OCI-M2 (cell line): ENCODE data around the gene CSKMT.
"Not testable (repeated sequence)": the region's sequence is repeated elsewhere in the genome, so short reads cannot be mapped to it uniquely, and the experiment has no call there.

Source experiments
- DNase-seq: peaks from one replicate; lab custom pipeline; 2025; ENCODE audit not compliant: unreplicated experiment; lab: John Stamatoyannopoulos, UW

CSKMT gene

DNA sequence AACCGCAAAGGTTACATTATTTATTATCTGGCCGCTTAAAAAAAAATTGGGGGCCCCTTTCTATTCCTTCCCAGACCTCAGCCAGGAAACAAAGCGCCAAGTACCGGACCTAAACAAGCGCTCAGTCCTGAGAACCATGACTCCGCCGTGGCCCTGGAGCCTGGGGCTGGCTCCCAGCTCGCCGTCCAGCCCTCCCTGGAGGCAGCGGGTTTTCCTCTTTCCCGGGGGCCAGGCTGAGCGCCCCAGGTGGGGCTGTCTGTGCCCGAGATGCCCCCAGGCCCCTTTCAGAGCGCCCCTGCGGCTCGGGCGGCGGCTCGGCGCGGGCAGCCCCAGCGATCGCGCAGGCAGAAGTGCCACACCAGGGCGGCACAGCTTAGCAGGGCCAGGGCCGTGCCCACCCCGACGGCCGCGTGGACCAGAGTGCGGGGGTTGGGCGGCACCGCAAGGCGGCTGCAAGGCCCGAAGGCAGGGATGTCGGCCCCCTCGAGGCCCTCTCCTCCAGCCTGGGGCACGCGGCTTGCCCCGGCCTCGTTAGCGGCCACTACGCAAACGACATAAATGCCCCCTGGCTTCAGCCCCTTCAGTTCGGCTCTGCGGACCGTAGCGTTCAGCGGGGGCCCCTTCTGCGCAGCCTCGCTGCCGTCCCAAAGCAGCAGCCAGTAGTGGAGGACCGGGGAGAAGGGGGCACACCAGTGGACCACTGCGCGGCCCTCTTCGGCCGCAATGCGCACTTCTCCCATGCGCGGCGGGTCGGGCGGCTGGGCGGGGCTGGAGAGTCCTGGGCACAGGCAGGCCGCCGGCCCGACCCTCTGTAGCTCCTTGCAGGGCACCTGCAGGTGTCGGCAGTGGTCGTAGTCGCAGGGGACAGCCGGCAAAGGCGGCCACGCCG is 22.6 kb downstream of the CSKMT start:
- no peak for DNase-seq

DNA sequence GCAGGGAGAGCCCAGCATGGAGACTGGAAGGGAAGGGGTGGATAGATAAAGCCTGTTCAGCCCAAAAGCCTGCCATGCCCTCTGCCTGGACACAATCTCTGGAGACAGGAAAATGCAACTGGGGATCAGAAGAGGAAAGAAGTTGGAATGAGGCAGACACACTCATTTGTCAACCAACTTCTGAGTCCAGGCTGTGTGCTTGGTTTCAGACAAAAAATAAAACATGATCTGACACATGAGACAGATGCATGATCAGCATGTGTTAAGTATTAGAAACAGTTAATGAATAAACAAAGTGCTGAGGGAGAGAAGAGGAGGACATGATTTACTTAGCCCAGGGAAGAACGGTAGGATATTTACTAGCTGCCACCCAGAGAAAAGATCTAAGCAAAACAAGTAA is 23.4 kb downstream of the CSKMT start:
- no peak for DNase-seq

DNA sequence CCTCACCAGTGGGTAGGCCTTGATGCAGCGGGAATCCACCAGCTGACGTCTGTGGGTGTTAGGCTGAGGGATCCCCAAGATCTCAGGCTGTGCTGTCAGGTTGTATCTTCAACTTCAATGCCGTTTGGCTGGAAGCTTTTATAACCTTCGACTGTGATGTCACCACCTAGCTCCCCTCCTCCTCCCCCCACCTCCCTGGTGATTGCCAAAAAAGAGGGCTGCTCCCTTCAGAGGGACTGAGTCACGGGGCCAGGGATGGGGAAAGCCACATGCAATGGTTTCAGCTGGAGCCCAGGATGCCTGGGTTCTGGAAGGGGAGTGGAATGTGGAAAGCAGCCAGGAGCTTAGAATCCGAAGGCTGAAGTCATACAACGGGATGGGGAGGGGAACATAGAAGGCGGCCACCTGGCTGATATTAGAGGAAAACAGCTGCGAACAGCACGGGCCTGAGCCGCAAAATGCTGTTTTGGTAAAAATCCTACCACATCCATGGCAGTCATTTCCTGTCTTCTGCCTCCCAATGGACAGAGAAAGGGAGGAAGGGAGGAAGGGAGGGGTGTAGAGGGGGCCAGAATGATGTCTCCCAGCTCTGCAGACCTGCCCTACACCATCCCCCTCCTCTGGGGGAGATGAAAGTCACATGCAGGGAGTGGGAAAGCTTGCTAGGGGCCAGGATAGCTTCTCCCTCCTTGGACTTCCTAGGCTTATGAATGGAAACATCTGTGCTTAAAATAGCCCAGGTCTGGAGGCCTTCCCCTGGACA is 24.5 kb downstream of the CSKMT start, which contains the start of gene LRRN4CL:
TSS of gene LRRN4CL (minus strand) at position 110 of the 763 bp plus-strand sequence. CDS start 1,022 bp downstream, outside the sequence.
- no peak for DNase-seq

DNA sequence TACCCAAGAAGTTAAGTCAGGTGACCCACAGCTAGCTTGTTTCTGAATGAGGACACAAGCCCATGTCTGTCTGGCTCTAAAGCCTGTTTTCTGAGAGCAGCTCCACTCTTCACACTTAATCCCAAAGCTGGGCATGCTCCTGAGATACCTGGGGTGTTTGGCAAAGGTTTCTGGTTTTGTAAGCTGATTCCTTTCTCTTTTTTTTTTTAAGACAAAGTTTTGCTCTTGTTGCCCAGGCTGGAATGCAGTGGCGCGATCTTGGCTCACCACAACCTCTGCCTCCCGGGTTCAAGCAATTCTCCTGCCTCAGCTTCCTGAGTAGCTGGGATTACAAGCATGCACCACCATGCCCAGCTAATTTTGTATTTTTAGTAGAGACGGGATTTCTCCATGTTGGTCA is 28.5 kb downstream of the CSKMT start:
- DNase-seq = not testable (repeated sequence)

DNA sequence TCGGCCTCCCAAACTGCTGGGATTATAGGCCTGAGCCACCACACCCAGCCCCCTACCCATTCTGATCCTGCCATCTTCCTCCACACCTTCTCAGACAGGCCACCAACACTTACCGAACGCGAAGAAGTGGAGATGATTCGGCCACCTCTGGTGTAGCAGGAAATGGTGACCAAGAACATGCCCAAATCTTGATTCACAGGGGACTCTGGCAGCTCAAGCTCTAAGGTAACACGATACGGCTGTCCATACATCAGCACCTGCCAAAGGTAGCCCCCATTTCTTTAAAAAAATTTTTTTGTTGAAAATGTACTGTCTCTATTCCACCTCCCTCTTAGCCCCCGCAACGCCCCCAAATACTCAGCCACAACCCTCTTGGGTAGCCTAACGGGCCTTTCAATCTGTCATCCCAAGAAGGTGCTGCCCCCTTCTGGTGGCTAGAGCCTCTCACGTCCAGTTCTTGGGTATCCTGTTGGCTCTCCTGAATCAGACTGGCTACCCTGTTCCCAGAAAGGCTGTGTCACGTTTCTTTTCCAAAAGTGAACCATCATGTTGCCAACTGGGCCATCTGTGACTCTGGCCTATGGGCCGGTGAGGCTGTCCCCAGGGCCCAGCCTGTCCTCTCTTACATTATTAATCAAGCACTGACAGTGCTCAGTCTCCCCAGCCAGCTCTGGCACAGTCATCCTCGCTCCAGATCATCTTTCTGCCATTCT is 29.5 kb downstream of the CSKMT start:
- DNase-seq = no peak

DNA sequence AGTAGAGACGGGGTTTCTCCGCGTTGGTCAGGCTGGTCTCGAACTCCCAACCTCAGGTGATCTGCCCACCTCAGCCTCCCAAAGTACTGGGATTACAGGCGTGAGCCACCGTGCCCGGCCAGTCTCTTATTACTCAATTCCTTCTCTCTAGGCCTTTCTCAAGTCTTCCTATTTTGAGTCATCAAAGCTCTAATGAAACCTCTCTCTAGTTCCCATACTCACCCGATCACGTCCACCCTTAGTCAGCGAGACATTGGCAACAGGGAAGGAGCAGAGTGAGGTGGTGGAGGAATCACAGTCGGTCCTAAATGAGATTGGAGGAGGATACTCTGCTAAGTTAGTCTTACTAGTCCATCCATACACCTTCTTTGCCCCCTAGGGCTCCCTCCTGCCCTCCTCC is 37.1 kb downstream of the CSKMT start:
- DNase-seq = no peak

DNA sequence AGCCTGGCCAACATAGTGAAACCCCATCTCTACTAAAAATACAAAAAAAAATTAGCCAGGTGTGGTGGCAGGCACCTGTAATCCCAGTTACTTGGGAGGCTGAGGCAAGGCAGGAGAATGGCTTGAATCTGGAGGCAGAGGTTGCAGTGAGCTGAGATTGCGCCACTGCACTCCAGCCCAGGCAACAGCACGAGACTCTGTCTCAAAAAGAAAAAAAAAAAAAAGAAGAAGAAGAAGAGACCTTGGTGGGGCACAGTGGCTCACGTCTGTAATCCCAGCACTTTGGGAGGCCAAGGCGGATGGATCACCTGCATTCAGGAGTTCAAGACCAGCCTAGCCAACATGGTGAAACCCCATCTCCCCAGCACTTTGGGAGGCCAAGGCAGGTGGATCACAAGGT is 38.8 kb downstream of the CSKMT start:
- DNase-seq = not testable (repeated sequence)

DNA sequence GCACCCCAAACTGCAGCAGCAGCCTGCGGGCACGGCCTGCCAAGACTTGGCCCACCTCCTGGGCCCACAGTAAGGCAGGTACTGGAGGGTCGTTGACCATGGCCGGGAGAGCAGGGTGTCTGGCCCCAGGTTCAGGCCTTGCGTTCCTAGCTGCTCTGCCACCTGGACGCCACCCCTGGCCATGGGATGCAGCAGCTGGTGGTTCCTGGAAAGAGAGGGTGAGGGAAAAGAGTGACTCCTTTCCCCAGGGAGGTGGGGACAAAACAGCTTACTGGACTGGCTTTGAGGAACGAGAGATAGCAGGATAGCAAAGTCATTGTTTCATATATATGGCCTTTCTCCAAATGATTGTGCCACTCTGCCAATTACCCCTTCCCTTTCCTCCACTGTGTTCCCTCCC is 40.3 kb downstream of the CSKMT start:
- DNase-seq = no peak

DNA sequence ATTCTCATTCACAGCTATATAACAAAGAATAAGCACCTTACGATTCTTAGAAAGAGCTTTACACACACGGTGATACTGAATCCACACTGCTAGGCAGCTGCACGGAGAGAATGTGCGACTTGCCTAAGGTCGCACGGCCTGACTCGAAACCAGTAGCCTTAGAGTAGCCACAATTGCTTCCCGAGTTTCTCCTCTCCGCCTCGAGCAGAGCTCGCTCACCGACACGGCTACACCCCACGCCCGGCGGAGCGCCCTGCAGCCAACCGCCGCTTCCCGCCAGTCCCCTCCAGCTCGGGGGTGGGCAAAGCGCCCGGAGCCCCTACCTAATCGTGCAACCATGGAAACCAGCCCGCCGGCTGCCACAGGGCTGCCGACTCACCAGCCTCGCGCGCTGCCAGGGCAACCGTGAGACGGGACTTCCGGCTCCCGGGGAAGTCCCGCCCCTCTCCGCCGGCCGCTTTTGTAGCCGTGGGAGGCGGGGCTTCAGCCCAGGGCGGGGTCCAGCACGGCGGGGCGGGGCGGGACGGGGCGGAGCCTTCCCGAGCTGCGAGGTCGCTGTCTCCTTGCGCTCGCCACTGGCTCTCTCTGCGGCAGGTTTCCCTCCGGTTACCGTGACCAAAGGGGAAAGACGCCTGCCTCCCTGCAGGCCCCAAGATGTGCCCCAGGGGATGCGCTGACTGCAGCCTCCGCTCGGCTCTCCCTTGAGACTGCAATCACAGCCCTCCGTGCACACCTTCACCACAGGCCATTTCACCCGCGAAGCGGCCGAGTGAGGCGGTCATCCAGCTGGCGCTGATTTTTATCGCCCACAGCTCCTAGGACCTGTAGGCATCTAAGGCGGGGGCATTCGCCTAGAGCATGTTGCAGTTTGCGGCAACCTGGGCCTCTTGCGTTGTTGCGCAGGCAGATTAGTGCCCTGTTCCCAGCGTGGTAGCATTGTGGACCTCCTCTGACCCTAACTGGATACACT is 41.1 kb downstream of the CSKMT start:
- no peak for DNase-seq

DNA sequence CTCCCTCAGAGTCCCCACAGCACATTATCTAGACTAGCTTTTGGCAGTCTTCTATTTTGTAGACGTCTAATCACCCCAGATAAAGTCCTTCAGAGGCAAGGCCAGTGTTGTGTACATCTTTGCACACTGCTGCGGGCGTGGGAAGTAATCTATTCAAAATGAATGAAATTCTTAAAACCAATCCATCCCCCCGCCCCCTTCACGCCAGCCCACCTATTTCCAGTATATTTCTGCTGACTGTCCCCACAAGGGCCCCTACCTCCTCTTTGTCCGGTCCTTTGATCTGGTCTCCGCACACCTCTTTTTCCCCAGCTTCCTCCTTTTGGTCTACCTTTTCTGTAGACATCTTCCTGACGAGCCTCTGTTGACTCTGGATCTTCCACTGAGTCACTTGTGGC is 41.7 kb downstream of the CSKMT start:
- no peak for DNase-seq

DNA sequence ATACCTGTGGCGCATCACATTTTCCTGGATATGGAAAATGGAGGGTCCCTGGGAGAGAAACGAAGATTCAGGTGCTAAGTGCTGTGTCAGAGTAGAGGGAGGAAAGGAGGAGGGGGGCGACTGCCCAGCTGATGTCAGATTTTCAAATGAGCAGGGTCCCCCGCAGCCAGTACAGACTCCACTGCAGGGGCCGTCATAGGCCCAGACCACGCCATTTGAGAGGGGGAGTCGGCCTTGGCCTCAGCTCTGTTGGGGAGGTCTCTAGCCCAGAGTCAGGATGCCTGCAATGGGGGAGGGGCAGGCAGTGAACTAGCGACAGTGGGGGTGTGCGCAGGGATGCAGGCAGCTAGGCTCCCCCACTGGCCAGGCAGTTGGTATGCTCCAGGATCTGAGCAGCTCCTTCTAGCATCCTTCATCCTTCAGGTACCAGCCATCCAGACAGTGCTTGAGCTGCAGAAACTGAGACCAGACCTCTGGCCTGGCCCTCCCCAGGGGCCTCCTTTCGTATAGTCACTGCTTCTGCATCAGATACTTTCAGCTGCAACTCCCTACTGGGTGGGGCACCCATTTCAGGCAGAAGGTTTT is 42.3 kb downstream of the CSKMT start, which contains the start of the genes BSCL2 and GNG3:
TSS of gene BSCL2 (minus strand) at position 148 of the 585 bp plus-strand sequence. CDS start 229 bp downstream, outside the sequence.
TSS of gene GNG3 (plus strand) at position 400 of the 585 bp plus-strand sequence. CDS start 620 bp downstream, outside the sequence.
- no peak for DNase-seq

DNA sequence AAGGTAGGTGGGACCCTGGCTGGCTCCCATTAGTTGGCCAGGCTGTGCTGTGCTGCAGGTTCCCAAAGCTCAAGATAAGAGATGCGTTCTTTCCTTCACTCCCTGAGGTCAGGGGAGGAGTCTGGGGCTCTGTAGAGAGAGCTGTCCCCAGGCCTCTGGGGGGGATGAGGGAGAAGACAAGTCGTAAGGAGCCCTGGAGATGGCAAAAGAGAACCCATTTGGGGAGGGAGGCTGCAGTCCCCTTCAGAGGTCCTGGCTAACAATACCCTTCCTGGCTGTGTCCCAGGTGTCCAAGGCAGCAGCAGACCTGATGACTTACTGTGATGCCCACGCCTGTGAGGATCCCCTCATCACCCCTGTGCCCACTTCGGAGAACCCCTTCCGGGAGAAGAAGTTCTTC is 43.3 kb downstream of the CSKMT start:
- no peak for DNase-seq

DNA sequence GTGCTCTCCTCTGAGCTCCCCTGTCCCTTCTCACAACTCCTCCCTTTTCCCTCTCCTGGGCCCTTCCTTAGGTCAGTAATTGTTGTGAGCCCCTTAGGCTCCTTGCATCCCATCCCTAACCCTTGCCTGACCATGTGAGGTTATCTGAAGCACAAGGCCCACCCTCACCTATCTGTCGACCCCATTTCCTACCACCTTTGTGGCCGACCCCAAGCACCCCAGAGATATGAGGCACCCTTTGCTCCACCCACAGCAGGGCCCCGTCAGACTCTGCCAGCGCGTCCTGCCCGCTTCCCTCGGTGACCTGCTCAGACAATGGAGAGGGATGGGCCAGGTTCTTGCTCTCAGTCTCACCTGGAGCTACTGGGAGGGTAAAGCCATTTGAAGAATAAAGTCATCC is 43.7 kb downstream of the CSKMT start:
- DNase-seq = no peak

DNA sequence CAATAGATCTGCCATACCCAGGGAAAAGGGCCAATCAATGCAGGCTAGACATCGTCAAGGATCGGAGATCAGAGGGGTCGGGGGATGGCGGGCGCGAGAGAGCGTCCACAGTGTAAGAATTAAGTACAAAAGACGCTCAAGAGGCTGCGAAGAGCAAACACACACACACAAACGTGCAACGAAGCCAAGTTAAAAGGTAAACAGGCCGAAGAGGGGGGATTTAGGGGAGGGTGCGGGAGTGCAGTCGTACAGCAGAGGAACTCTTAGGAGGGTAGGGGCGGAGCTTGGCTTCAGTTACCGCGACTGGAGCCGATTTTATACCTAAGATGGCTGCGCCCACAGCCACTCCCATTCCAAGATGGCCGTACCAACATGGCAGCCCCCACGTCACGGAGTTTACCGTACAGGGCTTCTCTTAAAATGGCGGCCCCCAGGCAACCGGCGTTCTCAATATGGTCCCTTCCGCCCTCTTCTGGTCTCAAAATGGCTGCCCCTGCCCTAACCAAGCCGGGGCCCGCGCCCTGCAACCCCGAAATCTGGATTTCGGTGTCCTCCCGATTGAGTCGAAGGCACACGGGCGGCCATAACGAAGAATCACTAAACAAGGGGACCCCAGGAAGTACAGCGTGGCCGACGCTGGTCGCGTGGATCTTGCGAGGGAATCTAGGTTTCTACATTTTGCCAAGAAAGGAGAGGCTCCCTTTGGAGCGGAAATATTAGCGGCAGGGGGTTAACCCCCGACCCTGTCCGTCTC is 44.3 kb downstream of the CSKMT start:
- no peak for DNase-seq

DNA sequence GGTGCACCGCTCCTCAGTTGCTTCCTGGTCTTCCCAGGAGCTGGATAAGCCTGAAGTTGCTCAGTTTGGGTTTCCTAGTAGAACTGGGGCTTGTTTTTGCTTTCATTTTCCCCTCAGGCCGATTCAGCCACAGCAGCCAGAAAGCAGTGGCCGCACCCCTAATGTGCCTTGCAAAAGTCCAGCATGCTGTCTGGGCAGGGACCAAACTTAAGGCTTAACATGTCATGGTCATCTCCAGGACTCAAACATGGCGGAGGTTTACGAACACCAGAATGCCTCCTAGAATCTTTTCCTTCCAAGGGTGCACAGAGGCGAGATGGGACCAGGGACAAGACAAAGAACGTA is 44.9 kb downstream of the CSKMT start:
- DNase-seq = no peak

DNA sequence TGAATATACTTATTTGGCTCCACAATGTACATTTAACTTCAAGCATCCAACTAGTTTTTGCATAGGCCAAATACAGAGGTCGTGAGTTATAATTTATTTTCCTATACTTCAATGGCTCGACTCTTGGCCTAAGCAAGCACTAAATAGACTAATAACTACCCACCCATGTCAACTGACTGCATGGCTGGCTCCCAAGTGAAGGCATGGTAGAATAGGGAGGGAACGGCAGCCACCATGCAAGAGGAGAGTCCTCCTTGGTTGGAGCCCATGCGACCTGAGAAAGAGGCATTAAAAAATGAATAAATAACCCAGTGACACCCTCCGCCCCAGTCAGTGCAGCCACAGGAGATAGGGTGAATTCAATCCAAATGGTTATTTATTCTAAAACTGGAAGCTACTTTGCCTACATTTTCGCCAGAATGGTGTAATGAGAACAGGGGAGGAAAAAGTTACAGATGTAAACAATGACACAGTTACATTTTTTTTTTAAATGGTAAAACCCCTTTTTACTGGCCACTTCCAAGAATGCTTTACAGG is 47.2 kb downstream of the CSKMT start:
- DNase-seq = no peak

DNA sequence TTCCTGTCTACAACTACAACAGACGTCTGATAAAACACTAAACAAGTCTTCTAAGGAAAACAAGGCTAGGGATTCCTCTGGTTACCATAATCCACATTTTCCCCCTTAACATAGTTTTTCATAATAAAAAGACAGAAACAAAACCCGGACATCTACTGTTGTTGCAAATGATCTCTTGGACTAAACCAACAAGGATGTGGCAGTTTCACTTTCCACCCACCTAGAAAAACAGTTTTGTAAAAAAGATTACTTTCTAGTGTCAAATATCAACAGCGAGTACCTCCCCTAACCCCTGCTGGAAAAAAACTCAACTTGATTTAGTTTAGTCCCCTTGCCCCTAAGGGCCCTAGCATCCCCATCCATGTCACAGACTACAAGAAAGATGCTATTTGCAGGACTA is 47.7 kb downstream of the CSKMT start:
- no peak for DNase-seq

DNA sequence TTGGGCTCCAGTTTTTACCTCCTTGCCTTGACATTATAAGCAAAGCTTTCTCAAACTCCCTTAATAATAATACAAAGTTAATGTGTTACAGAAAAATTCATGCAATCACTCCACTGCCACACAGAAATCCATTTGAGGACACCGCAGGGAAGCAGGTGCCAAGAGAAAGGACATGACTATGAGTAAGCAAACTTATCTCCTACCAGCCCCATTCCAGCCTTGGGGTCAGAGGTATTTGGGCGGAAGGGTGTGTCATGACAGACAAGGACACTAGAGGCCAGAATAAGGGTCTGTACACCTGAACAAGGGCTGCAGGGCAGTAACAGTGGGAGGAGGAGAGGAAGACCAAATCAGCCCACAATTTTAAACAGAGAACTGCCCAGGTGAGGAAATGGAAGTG is 48.2 kb downstream of the CSKMT start:
- DNase-seq = no peak
